HG02885 (cell line): Measurements from ENCODE around the gene ZHX3.

Experiments
- ATAC-seq: cut with Tn5 transposase; IDR thresholded peaks from one replicate; pipeline ENCODE4 v1.9.1; 2021; ENCODE audit warnings: mild to moderate bottlenecking; ENCODE audit not compliant: unreplicated experiment, poor library complexity

ZHX3 gene

DNA sequence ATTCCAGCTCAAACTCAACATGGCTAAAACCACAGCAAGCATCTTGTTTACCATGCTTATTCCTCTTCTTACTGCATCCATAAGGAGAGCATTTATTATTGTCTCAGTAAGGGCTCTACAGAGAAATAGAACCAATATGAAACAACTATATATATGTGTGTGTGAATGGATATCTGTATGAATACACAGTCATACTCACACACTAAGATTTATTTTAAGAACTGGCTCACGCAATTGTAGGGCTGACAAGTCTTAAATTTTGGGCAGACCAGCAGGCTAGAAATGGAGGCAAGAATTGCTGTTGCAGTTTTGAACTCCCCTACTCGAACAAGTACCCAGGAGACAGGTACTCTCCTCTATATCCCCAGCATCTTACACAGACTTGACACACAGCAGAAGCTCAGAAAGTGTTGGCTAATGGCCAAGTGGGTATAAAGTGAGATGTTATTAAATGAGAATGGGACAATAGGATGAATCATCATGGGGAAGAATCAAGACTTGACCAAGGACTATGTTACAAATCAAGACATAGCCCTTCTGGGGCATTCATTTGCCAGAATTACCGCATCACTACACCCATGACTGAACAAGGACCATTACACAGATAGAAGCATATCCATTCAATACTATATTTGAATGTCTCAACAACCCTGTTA is 13.0 kb downstream of the ZHX3 start:
- no peak for ATAC-seq

DNA sequence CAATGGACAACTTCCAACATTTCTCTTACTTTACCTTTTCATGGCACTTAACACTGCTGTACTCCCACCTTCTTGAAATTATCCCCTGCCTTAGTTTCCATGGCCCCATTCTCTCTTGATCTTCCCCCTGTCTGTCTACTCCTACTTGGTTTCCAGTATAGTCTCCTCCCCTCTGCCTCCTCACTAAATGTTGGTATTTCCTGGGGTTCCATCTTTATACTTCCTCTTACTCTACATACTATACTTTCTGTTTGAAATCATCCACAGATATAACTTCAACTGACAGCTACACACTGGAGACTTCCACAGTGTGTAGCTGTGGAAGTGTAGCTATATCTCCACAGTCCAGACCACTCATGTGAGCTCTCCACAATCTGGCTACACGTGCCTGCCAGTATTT is 13.5 kb downstream of the ZHX3 start:
- peak; percentile 39 for ATAC-seq

DNA sequence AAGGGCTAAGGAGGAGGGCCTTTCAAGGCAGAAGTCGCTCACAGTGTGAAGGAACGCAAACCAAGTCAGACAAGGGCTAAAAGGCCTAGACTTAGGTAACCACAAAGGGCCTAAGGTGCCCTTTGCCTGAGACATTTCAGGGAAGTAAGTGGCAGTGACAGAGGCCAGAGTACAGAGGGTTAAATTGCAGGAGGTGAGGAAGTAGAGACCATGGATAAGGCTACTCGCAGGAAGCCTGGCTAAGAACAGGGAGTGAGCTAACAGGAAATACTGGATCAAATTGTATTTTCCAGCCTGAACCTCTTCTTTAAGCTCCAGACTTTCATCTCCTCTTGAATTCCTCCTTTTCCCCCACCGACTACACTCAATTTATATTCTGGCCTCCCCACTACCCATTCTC is 16.6 kb downstream of the ZHX3 start:
- ATAC-seq = no peak

DNA sequence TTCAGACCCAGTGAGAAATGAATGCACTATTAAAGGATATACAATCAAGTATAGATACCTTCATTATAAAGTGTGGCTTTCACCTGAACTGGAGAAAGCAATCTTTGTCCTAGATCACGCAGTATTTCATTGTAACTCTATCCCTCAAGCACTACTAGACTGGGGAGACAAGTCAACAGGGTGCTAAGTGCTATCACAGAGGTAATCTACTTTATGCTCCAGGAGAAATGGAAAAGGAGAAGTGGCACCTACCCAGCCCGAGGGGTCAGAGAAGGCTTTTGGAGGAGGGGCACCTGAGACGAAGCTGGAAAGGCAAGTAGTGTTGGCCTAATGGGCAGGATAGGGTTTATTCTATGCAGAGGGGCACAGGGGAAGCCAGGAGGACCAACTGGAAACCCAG is 17.1 kb downstream of the ZHX3 start:
- no peak for ATAC-seq

DNA sequence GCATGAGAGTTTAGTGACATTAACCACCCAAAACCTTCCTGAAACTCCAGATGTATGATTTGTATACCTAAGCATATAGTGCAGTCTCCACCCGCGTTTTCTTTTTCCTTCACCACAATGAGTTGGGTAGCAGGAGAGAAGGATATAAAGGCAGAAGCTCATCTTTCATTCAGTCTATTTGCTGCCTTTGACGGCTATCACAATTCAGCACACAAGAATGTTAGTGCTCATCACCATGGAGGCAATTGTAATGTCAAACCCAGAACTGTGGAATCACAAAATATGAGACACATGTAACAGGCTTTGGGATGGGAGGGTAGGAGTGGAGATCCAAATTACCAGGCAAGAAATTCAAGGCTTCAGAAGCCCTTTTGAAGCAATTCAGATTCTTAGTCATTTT is 17.6 kb downstream of the ZHX3 start:
- no peak for ATAC-seq

DNA sequence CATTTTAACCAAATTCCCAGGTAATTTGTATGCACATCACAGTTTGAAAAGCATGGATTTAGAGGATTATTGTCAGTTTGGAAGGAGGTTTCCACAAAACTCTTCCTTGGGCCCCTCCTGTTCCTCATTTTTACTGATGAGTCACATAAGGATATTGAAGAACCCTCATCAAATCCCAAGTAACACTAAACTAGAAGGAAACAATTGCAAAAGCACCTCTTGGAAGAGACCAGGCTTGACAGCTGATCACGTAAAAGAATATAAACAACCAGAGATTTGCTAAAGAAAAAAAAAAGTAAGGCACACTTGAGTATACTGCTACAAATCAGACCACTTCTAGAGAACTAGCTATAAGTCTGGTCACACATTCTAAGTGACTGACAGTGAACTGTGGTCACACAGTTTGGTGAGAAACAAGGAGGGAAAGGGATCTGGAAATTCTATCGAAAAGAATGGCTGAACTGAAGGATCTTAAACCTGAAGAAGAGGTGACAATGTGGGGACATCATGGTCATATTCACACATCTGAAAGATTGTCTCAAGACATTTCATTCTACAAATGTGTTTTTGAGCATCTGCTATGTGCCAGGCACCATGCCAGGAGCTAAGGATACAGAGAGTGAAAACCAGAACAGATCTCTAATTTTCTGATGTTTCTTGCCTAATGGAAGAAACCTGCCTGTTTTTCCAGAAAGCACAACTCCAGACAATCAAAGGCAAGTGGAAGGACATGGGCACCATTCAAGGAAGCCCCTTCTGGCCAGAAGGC is 24.1 kb downstream of the ZHX3 start:
- ATAC-seq = no peak

DNA sequence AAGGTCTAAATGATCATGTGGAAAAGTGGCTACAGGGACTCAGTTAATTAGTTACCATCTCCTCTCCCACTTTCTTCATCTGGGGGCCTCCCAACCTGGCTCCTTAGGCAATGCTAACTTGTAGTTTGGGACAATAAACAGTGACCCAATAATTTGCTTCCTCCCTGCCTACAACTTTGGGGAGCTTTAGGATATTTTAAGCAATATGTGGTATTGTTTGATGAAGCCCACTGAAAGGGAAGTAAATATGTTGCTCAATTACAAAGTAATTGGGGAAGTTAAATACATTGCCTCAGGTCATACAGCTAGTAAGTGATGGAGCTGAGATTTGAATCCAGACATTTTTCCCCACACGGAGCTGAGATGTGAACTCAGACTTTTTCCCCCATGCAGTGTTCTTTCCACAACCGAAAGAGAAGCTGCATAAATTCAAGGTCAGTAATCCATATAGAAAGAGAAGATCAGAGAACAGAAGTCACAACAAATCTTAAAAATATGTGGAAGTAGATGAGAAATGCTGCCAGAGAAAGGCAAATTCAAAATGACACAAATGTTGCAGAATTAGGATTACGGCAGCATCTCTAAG is 26.6 kb downstream of the ZHX3 start:
- ATAC-seq = no peak

DNA sequence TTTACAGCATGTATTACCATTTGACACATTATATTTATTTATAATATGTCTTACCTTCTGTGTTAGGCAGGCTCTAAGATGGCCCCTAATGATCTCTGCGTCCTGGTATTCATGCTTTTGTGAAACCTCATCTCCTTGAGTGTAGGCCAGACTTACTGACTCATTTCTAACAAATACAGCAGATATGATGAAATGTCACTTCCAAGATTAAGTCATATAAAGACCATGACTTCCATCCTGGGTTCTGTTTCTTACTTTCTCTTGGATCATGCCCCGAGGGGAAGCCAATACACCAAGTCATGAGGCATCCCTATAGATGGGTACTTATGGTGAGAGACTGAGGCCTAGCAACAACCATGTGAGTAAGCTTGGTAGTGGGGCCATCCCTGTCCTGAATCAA is 30.2 kb downstream of the ZHX3 start:
- no peak for ATAC-seq

DNA sequence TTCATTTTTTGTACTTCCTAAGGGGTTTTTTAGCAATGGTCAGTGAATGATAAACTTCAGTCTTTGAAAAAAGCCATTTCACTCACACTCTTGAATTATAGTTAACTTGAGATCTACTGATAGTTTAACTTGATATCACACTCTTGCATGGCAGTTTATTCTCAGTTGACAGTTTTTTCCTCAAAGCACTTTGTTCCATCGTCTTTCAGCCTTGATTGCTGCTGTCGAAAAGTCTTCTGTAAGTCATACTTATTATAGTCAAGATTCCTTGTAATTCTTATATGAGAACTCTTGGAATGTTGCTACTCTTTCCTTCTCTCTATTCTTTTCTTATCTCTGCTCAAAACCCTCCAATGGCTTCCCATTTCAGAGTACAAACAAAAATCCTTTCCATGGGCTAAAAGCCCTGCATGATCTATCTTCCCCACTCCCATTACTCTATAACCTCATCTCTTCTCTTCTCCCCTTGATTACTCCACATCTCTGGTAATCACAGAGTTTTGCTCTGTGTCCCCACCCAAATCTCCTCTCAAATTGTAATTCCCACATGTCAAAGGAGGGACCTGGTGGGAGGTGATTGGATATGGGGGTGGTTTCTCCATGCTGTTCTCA is 31.2 kb downstream of the ZHX3 start:
- ATAC-seq = no peak

DNA sequence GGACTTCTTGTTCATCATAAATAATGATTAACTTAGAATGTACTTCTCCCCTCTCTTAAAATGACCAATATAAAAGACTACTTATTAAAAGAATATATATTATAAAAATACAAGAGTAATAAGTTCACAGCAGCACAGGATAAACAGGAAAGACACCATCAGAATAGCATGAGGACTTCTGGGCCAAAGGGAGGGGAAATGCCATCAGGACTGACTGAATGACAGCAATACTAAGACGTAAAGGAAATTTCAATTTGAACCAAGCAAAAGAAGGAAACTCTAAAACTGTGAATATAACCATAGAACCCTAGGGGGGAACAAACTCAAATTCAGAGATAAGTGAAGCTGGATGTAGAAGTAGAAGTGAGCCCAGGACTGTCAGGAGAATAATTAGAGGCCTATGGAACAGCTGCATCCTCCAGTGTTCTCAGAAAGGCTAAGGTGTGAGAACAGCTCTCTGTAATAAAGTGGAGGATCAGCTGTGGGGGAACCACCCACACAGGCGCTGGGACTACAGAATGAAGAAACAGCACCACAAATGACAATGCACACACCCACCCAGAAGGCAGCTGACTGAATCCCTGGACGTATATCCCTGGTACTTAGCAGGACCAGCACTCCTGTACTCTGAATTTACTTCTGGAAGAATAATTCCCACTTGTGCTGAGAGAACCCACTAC is 37.8 kb downstream of the ZHX3 start:
- peak; percentile 52 for ATAC-seq

DNA sequence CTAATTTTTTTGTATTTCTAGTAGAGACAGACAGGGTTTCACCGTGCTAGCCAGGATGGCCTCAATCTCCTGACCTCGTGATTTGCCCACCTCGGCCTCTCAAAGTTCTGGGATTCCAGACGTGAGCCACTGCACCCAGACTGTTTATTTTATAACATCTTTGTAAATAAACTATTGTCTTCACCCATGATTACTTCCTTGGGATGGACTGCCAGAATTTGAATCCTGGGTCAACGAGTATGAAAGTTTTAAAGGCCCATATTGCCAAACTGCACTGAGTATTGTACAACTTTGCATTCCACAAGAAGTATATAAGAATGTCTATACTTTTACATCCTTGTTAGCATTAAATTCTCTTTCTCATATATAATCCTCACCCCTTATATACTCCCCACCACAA is 38.6 kb downstream of the ZHX3 start:
- ATAC-seq = no peak

DNA sequence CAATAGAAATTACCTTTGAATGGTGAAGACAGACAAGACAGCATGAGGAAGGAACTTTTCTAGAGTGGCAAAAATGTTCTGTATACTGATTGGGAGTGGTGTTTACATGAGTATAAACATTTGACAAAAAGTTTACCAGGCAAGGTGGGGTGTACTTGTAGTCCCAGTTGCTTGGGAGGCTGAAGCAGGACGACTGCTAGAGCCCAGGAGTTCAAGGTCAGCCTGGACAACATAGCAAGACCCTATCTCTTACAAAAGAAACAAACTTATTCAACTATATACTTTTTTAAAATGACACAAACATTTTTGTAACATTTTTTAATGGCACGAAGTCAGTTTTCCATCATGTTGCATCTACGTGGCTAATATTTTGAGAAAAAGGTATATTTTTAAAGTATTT is 40.5 kb downstream of the ZHX3 start:
- no peak for ATAC-seq

DNA sequence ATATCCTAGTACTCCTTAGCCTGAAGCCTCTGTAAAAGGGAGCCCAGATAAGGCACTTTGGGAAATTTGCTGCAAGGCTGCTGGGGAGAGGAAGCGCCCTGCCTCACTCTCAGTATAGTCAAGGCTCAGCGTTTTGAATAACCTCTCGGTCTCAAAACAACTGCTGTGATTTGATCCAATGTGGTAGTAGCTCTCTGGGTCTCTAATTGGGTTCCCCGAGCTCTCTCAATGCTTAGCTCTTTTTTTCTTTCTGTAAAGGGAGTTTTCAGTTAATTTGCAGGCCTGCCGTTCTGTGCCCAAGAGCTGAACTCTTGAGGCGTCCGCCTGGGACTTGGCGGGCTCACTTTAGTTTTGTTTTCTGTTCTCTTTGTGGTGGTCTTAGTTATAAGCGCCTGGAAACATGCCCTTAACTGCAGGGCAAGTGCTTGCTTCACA is 41.2 kb downstream of the ZHX3 start:
- no peak for ATAC-seq

DNA sequence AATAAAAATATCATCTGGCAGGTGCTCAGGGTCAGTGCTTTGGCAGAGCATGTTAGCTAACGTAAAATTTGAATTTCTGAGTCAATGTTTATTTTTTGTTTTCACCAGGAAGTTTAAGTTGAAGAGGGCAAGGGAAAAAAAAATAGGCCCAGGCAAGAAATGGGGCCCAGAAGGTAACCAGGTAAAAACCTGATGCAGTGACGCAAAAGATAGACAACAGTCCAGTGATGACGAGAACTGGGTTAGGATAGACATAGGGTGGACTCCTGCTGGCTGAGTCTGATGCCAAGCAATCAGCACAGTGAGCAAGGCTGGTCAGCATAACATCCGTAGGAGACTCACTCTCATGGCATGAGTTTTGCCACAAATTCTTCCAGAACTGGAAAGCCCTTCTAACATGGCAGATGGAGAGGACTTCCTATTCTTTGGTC is 42.2 kb downstream of the ZHX3 start:
- no peak for ATAC-seq

DNA sequence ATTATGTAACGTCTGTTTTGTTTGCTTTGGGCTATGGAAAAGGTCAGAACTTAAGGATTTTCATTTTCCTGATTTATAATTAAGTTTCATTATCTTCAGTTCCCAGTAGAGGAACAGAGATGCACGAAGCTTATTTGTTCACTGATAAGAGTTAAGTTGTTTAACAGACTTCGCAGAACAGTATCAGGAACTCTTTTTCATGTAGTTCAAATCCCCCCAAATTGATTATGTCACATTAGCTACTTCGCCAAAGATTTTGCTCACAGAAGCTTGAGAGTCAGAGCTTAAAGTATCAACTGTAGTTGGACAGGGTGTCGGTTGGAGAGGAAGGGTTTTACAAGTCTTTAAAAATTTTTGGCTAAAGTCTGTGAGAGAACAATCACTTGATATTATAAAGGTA is 43.4 kb downstream of the ZHX3 start:
- no peak for ATAC-seq

DNA sequence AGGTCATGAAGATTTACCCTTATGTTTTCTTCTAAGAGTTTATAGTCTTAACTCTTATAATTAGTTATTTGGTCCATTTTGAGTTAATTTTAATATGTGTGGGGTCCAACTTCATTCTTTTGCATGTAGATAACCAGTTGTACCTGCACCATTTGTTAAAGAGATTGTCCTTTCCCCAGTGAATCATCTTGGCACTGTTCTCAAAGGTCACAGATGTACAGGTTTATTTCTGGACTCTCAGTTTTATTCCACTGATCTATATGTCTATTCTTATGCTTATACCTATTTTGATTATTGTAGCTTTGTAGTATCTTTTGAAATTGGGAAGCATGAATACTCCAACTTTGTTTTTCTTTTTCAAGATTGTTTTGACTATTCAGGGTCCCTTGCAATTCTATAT is 44.1 kb downstream of the ZHX3 start:
- no peak for ATAC-seq

DNA sequence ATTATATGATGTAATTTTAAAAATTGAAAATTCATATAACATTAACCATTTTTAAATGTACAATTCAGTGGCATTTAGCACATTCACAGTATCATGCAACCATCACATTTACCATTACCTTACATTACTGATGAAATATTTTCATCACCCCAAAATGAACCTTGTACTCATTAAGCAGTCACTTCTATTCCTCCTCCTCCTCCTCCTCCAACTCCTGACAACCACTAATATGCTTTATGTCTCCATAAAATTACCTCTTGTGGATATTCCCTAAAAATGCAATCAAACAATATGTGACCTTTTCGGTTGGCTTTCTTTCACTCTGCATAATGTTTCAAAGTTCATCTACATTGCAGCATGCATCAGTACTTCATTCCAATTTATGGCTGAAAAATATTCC is 45.2 kb downstream of the ZHX3 start:
- no peak for ATAC-seq

DNA sequence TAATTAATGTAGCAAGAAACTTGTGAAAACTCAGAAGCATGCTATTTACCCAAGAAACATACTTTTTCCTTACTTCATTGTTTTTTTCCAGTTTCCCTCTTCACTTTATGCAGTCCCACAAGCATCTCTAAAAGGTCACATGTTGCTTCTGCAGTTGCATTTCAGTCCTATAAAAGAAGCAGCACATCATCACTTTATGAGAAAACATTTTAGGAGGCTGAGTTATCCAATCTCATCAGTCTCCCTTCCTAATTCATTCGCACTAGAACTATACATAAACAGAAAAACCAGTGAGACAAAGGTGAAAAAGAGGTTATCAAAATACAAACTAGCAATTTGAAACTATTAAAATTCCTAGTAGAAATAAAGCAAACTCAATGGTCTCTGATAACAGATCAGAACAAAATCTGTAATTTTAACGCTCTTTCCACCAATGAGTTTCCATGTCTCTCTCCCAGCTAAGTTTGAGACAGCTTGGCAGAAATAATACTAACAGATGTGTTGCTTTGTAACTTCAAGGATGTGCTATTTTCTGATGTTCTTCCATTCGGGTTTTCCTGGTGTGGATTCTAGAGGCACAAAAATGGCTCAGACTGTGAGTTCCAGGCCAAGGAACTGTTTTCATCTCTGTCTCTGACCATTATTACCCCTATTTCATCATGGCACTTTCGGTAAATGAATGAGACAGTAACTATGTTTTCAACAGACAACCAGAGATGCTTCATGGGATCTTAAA is 48.4 kb downstream of the ZHX3 start:
- no peak for ATAC-seq

DNA sequence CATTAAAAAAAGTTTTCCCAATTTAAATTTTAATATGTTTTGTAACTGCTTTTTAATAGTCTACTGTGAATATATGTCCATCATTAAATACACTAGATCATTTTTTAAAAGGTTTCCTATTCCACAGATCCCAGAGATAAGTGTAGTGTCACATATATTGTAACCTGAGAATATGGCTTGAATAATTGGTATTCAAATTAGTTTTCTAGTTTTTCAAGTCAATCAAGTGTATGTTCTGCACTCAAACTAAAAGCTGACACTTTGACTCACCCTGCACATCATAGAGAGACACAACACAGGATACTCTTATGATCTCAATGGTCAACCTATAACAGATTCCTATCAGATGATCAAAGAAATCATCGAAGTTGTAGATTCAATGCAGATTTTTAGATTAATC is 49.1 kb downstream of the ZHX3 start:
- ATAC-seq = no peak

DNA sequence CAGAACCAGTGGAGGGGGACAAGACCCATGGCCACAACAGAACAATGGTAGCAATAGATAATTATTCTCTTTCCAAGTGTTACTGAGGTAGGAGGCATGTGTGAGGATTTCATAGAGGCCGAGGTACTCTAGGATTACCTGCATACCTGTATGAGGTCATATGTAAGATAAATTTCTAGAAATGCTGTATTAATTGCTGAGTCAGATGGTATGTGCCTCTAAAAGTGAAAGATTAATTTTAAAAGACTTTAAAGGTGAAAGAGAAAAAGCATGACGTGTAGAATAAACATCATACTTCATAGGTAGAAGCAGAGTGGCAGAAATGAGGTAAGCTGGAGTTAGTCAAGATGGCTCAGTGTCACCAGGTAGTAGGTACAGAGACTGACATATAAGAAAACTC is 51.6 kb downstream of the ZHX3 start:
- ATAC-seq = no peak
